GM21619 (cell line): ENCODE measurements around the gene CUX1.
"Not testable (repeated sequence)": the region's sequence is repeated elsewhere in the genome, so short reads cannot be mapped to it uniquely, and the experiment has no call there.

Experiments
- ATAC-seq: cut with Tn5 transposase; IDR thresholded peaks from one replicate; pipeline ENCODE4 v1.9.1; 2021; ENCODE audit not compliant: unreplicated experiment

Gene CUX1

DNA sequence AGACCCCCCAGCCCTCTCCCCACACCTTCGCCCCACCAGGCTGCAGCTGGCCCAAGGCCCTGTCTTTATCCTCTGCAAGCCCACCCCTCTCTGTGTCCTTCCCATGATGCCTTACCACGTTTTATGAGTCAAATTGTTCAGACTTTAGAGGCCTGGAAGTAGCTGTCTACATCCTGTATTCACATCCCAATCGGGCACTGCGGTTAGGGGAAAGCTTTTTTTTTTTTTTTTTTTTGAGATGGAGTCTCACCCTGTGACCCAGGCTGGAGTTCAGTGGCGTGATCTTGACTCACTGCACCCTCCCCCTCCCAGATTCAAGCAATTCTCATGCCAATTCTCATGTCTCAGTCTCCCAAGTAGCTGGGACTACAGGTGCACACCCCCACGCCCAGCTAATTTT, 347.7 kb downstream of the CUX1 start:
- ATAC-seq: no peak

DNA sequence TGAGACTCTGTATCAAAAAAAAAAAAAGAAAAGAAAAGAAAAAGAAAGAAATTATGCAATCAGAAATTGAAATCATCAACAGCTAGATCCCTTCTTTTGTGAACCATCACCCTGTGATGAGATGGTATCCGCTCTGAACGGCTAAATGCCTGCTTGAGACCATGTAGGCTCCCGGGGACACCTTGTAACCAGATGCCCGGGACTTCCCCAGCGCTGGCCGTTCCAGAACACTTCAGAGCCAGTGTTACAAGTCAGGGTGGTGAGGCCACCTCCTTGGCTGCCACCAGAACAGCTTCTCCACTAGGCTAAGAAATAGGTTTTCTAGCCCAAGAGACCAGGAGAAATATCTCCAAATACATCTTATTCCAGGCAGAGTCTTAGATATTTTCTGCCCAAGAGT, 349.8 kb downstream of the CUX1 start:
- no peak for ATAC-seq

DNA sequence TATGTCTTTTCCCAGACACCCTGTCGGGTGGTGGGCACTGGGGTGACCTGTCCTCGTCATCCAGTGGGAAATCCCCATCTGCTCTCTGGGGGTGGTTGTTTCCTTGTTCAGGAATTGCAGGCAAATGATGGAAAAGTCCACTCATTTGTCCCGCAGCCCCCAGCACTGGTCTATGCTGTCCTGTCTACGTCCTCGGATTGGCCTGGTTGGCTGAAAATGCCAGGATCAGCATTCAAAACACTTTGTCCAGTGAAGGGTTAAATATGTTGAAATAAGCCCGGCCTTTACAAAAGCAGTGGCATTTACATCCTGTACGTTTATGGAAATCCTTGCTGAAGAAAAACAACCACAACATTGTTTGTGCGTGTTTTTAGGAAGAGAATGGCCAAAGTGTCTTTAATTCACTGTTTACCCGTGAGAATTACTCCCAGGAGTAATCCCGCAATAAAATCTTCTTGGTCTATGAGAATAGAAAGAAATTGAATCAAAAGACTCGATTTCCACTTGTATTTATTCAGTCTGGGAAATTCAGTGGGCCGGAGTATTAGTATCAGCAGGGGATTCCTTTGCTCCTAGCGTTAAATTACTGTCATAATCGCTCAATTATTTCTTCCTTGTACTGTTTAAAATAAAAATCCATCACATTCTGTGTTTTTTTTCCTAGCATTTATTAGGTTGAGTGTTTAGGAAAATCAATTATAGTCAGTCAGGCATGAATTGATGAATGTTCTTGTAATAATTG, 352.4 kb downstream of the CUX1 start:
- ATAC-seq: no peak

- ATAC-seq: no peak
Measured at GRCh38 chr7:102170393-102170970, 353.1 kb downstream of the CUX1 start.

GRCh38 chr7:102173669-102174068, 356.2 kb downstream of the CUX1 start:
- ATAC-seq: no peak

GRCh38 chr7:102175423-102176170, 358.2 kb downstream of the CUX1 start:
- ATAC-seq: no peak

GRCh38 chr7:102178410-102178809, 361.0 kb downstream of the CUX1 start:
- no peak for ATAC-seq

DNA sequence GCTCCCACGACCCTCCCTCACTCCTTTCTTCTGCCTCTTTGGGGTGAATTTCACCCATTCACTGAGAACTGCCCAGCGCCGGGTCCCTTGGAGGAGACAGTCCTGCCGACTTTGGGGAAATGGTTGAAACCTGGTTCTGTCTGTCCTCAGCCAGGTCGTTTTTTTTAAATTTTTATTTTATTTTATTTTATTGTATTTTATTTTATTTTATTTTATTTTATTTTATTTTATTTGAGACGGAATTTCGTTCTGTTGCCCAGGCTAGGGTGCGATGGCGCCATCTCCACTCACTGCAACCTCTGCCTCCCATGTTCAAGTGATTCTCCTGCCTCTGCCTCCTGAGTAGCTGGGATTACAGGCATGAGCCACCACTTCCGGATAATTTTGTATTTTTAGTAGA, 363.3 kb downstream of the CUX1 start:
- ATAC-seq: no peak

- ATAC-seq: no peak
Measured at GRCh38 chr7:102181517-102181916, 364.1 kb downstream of the CUX1 start.

- no peak for ATAC-seq
Measured at GRCh38 chr7:102182016-102182415, 364.6 kb downstream of the CUX1 start.

DNA sequence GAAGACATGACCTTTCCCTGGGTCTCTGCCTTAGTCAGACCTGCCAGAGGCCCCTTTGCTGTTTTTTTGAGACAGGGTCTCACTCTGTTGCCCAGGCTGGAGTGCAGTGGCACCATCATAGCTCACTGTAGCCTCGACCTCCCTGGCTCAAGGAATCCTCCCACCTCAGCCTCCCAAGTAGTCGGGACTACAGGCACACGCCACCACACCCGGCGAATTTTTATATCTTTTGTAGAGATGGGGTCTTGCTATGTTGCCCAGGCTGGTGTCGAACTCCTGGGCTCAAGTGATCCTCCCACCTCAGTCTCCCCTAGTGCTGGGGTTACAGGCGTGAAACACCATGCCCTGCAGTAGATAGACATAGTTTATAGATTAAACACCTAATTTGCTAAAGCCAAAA, 366.4 kb downstream of the CUX1 start:
- ATAC-seq: not testable (repeated sequence)

GRCh38 chr7:102184303-102184702, 366.9 kb downstream of the CUX1 start:
- ATAC-seq: no peak

- no peak for ATAC-seq
Measured at GRCh38 chr7:102185796-102186195, 368.4 kb downstream of the CUX1 start.

DNA sequence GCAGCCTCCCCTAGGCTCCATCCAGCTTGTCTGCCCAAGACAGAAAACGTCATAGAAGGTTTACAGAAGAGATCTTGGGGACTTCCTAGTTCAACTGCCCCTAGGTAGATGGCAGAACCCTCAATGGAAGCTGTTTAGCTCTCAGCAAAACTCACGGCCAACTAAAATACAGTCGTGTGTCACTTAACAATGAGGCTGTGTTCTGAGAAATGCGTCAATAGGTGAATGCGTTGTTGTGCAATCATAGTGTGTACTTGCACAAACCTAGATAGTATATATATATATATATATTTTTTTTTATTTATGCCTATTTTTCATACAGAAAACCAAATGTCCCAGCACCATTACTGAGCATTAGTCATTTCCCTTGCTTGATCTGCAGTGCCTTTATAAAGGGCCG, 368.9 kb downstream of the CUX1 start:
- ATAC-seq: no peak

DNA sequence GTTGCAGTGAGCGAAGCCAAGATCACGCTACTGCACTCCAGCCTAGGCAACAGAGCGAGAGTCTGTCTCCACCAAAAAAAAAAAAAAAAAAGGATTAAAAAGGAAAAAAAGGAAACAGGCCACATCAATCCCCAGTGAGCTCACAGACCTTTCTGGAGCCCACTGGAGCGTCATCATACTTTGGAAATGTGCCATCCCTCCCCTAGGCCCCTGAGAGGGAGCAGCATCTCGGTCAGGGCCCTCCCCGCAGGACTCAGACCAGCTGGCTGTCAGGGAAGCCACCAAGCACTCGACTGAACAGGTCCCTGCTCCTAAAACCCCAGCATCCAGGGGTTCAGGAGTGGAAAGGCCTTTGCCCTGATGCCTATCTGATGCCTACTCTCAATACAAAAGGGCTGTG, 371.3 kb downstream of the CUX1 start:
- no peak for ATAC-seq

- no peak for ATAC-seq
Measured at GRCh38 chr7:102189756-102190155, 372.3 kb downstream of the CUX1 start.

GRCh38 chr7:102190776-102191350, 373.4 kb downstream of the CUX1 start:
- no peak for ATAC-seq

GRCh38 chr7:102191556-102192379, 374.3 kb downstream of the CUX1 start:
- ATAC-seq: no peak

- ATAC-seq: no peak
Measured at GRCh38 chr7:102192790-102193189, 375.4 kb downstream of the CUX1 start.

- ATAC-seq: no peak
Measured at GRCh38 chr7:102193806-102194205, 376.4 kb downstream of the CUX1 start.

- no peak for ATAC-seq
Measured at GRCh38 chr7:102195361-102195760, 377.9 kb downstream of the CUX1 start.
